A549 treated with RU486 at 1 μM for 4 hours (cell line): ENCODE measurements around the gene OR1C1. TPM values are rescaled to one million over a fixed set of nuclear protein-coding genes. Genes with fewer than 3 reads are reported as not detected.

Experiments used
- total RNA-seq: library from RNA; stranded (reverse); fragments of 200-300 nt; extraction: Qiagen RNA extraction; gene quantifications from 5 replicates; pipeline ENCODE4 v1.2.3, GENCODE V29; 2022; ENCODE audit warnings: low read depth

OR1C1 gene, protein sequence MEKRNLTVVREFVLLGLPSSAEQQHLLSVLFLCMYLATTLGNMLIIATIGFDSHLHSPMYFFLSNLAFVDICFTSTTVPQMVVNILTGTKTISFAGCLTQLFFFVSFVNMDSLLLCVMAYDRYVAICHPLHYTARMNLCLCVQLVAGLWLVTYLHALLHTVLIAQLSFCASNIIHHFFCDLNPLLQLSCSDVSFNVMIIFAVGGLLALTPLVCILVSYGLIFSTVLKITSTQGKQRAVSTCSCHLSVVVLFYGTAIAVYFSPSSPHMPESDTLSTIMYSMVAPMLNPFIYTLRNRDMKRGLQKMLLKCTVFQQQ
- total RNA-seq: not detected in 5 replicates

DNA sequence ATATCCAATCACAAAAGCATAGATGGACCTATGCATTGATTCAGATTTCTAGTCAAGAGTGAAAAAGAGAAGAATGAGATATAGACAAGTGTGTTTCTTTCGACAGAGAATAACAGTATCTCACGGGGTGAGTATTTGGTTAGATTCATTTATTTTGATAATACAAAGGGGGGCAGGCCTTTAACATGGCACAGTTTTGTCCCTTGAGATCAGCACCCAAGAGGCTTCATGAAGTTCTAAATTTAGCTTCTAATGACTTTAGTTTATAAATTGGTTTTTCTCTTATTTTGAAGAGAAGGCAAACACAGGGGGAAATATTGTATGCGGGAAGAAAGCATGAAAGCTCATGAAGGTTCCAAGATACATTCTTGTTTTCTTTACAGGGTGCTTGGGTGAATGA, at the start of gene OR1C1:
Gene OR1C1 (minus strand): TSS at position 101 of the 400 bp plus-strand sequence. CDS start 2,150 bp downstream, outside the sequence.

DNA sequence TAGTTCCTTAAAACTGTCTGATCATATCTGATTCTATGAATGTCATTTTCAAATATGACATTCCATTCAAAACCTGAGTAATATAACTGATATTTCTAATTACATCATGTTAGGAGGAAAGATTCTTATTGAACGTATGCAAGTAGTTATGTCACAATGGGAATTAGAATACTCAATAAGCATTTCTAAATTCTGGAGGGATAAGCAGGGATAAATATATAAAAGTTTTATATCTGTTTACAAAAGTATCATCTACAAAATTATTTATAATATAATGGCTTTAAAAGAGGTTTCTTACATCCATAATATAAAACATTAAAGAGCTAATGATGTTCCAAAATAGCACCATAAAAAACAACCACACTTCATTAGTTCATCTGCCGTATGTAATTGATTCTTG, 12.3 kb downstream of the OR1C1 start, which contains the start of gene OR14A2:
Gene OR14A2 (minus strand): TSS at position 101 of the 400 bp plus-strand sequence.

DNA sequence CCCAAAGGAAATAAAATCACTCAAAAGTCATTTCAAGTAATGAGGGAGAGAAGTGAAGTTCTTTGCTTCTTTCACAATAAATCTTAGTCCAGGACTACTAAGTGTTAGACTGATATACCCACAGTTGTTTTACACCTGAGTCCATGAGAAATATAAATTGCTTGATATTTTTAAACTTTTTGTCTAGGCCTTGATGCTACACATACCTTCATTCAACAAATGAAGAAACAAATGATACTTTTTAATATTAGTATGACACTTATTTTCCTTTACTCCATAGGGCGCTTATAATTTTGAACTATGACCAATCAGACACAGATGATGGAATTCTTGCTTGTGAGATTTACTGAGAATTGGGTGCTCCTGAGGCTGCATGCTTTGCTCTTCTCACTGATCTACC, 22.0 kb downstream of the OR1C1 start, which contains the start of gene OR14K1:
Gene OR14K1 (plus strand): TSS at position 301 of the 400 bp plus-strand sequence. CDS start 0 bp downstream, at position 301.

DNA sequence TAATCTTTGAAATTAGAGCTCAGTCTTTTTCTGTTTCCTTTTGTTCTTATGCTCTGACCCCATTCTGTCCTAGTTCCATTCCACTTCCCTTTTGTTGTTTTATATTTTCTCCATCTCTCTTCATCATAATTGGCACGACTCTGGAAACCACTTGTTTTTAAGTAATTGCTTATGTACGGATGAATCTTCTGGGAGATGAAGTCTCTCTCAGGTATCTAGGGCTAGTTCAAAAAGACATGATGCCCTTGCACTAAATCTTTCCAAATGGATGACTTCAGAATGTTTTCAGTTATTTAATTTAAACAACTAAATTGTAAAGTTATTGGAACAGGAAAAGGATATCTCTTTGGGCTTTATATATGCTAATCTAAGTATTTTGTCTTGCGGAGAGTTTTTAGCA, 43.8 kb downstream of the OR1C1 start, which contains the start of gene OR6F1:
Gene OR6F1 (minus strand): TSS at position 101 of the 400 bp plus-strand sequence. CDS start 3,891 bp downstream, outside the sequence.

Other genes starting within 250 kb of the OR1C1 start
- gene OR2C3, start 224.1 kb downstream of the OR1C1 start, total RNA-seq: not detected in 5 replicates
- not detected in 5 replicates for gene GCSAML, start 211.4 kb downstream of the OR1C1 start, total RNA-seq
- gene OR2G2, start 172.2 kb downstream of the OR1C1 start, total RNA-seq: not detected in 5 replicates
- not detected in 5 replicates for gene OR2G3, start 155.0 kb downstream of the OR1C1 start, total RNA-seq
- gene OR13G1, start 80.8 kb downstream of the OR1C1 start, total RNA-seq: not detected in 5 replicates
- gene OR6F1, start 43.9 kb downstream of the OR1C1 start, total RNA-seq: not detected in 5 replicates
- gene OR14K1, start 21.9 kb downstream of the OR1C1 start, total RNA-seq: not detected in 5 replicates
- gene OR14A2, start 12.4 kb downstream of the OR1C1 start, total RNA-seq: not detected in 5 replicates
- not detected in 5 replicates for gene OR14A16, start 63.6 kb upstream of the OR1C1 start, total RNA-seq
- not detected in 5 replicates for gene OR11L1, start 81.3 kb upstream of the OR1C1 start, total RNA-seq
- gene TRIM58, start 96.6 kb upstream of the OR1C1 start, total RNA-seq: not detected in 5 replicates
- gene OR2W3, start 135.0 kb upstream of the OR1C1 start, total RNA-seq: not detected in 5 replicates
- gene OR2T8, start 159.7 kb upstream of the OR1C1 start, total RNA-seq: not detected in 5 replicates
- not detected in 5 replicates for gene OR2AJ1, start 164.3 kb upstream of the OR1C1 start, total RNA-seq
- not detected in 5 replicates for gene OR2L8, start 188.3 kb upstream of the OR1C1 start, total RNA-seq
- gene OR2AK2, start 204.7 kb upstream of the OR1C1 start, total RNA-seq: not detected in 5 replicates